Stimulated activated CD4-positive, alpha-beta T cell treated with anti-CD3 and anti-CD28 coated beads, Interleukin-4, amount 100 ng/mL, for 1 hour (primary cell): Measurements from ENCODE around the gene P4HA2.

ENCODE experiments used
- DNase-seq: peaks from one replicate; pipeline ENCODE4 v3.0.0-alpha.2; 2020

The P4HA2 gene

GRCh38 chr5:132264546-132265335 lies 37.1 kb upstream of the P4HA2 start:
- no peak for DNase-seq

- DNase-seq: no peak
These were observed 36.1 kb upstream of the P4HA2 start for GRCh38 chr5:132263548-132264261.

- no peak for DNase-seq
These were observed 35.4 kb upstream of the P4HA2 start for GRCh38 chr5:132262882-132263547.

GRCh38 chr5:132261881-132262845 lies 34.5 kb upstream of the P4HA2 start:
- DNase-seq: no peak

- DNase-seq: peak; percentile 39
These were observed 33.3 kb upstream of the P4HA2 start for GRCh38 chr5:132260714-132261551.

GRCh38 chr5:132260051-132260450 lies 32.4 kb upstream of the P4HA2 start:
- no peak for DNase-seq

GRCh38 chr5:132259069-132259851 lies 31.6 kb upstream of the P4HA2 start:
- no peak for DNase-seq

- no peak for DNase-seq
These were observed 30.7 kb upstream of the P4HA2 start for GRCh38 chr5:132258102-132259068.

GRCh38 chr5:132257131-132258101 lies 29.8 kb upstream of the P4HA2 start, which contains the start of gene PDLIM4:
Gene PDLIM4, plus strand, starts transcription at chr5:132257696. Its CDS starts 39 bp downstream, at chr5:132257735.
- DNase-seq: no peak

GRCh38 chr5:132256783-132257130 lies 29.1 kb upstream of the P4HA2 start:
- DNase-seq: no peak

GRCh38 chr5:132256086-132256782 lies 28.6 kb upstream of the P4HA2 start:
- DNase-seq: no peak

GRCh38 chr5:132254321-132254977 lies 26.8 kb upstream of the P4HA2 start:
- DNase-seq: no peak

- DNase-seq: no peak
These were observed 26.0 kb upstream of the P4HA2 start for GRCh38 chr5:132253452-132254320.

- DNase-seq: no peak
These were observed 25.4 kb upstream of the P4HA2 start for GRCh38 chr5:132253008-132253441.

- no peak for DNase-seq
These were observed 23.6 kb upstream of the P4HA2 start for GRCh38 chr5:132251220-132251725.

GRCh38 chr5:132250547-132250946 lies 22.9 kb upstream of the P4HA2 start:
- DNase-seq: no peak
